ENCODE results near the gene GAS2L1.

GAS2L1 gene

GRCh38 chr22:29306175-29306834, at the start of gene GAS2L1:
TSS of gene GAS2L1 (plus strand) at chr22:29306650. CDS start at chr22:29308106, 1,456 bp downstream.
- peak; percentile 94 for DNase-seq
- H3K27me3 ChIP-seq (ENCODE audit: insufficient read depth, low read depth, severe bottlenecking): no peaks in the 10 kb centered on the region
- peaks cover 7% of the 10 kb centered on the region; the same call in 1 of the 2 replicates for H3K36me3 ChIP-seq
- peak within 1 kb of the TSS; percentile 60 for H3K4me3 ChIP-seq (ENCODE audit: low read depth, low read length)
- H3K9me3 ChIP-seq (ENCODE audit: severe bottlenecking): no peaks in the 10 kb centered on the region
- peak within 1 kb of the TSS; percentile 98 for H3K27ac ChIP-seq
- peak; percentile 64 for TF ChIP-seq CTCF (IDR thresholded peaks at IDR 0.05; ENCODE audit: low read depth, low read length)

GRCh38 chr22:29257751-29258181, 48.7 kb upstream of the GAS2L1 start:
- no peak for DNase-seq
- no peak for TF ChIP-seq CTCF (IDR thresholded peaks at IDR 0.05; ENCODE audit: low read depth, low read length)
- no peaks in the 10 kb centered on the region for H3K9me3 ChIP-seq (ENCODE audit: severe bottlenecking)
- H3K4me3 ChIP-seq (ENCODE audit: low read depth, low read length): no peak overlapping the region
- H3K36me3 ChIP-seq: peaks cover 28% of the 10 kb centered on the region
- no peak overlapping the region for H3K27ac ChIP-seq
- H3K27me3 ChIP-seq (ENCODE audit: insufficient read depth, low read depth, severe bottlenecking): no peaks in the 10 kb centered on the region

GRCh38 chr22:29258407-29259252, 47.8 kb upstream of the GAS2L1 start:
- Histone ChIP-seq H3K27ac (no peak overlapping the region), H3K36me3 (peaks cover 30% of the 10 kb centered on the region), H3K4me3 (ENCODE audit: low read depth, low read length) (no peak overlapping the region), H3K27me3 (ENCODE audit: insufficient read depth, low read depth, severe bottlenecking) (no peaks in the 10 kb centered on the region), H3K9me3 (ENCODE audit: severe bottlenecking) (no peaks in the 10 kb centered on the region)
- DNase-seq: no peak
- no peak for TF ChIP-seq CTCF (IDR thresholded peaks at IDR 0.05; ENCODE audit: low read depth, low read length)

GRCh38 chr22:29259253-29259899, 47.1 kb upstream of the GAS2L1 start:
- Histone ChIP-seq H3K27ac (no peak overlapping the region), H3K36me3 (peaks cover 37% of the 10 kb centered on the region), H3K9me3 (ENCODE audit: severe bottlenecking) (no peaks in the 10 kb centered on the region), H3K27me3 (ENCODE audit: insufficient read depth, low read depth, severe bottlenecking) (no peaks in the 10 kb centered on the region), H3K4me3 (ENCODE audit: low read depth, low read length) (no peak overlapping the region)
- TF ChIP-seq CTCF (IDR thresholded peaks at IDR 0.05; ENCODE audit: low read depth, low read length): peak; percentile 40; the same call in 1 of the 2 replicates
- no peak for DNase-seq

GRCh38 chr22:29260031-29260560, 46.4 kb upstream of the GAS2L1 start:
- H3K36me3 ChIP-seq: peaks cover 45% of the 10 kb centered on the region
- H3K27ac ChIP-seq: no peak overlapping the region
- no peak for TF ChIP-seq CTCF (IDR thresholded peaks at IDR 0.05; ENCODE audit: low read depth, low read length)
- H3K4me3 ChIP-seq (ENCODE audit: low read depth, low read length): no peak overlapping the region
- DNase-seq: no peak
- no peaks in the 10 kb centered on the region for H3K27me3 ChIP-seq (ENCODE audit: insufficient read depth, low read depth, severe bottlenecking)
- H3K9me3 ChIP-seq (ENCODE audit: severe bottlenecking): no peaks in the 10 kb centered on the region

Measured in WERI-Rb-1 (cell line).